Tibial nerve (tissue), 4 donors: ENCODE data around the gene BAG1.

Experiments used
- CTCF ChIP-seq, 5 experiments: fragments of 200-600 bp in 3 of 5; fragments of 450-650 bp in 2 of 5; sonication (generic) in 3 of 5; IDR thresholded peaks; one replicate each; pipeline ENCODE4 v1.5.1; 2016 to 2019; ENCODE audit warnings: antibody characterized with exemption in 5 of 5, mild to moderate bottlenecking in 3 of 5, moderate library complexity in 2 of 5
- EP300 ChIP-seq, 2 donors: sonication (generic); formaldehyde crosslinking; IDR thresholded peaks; one replicate each; pipeline ENCODE4 v1.6.1; 2017; ENCODE audit warnings: antibody characterized with exemption in 2 of 2, mild to moderate bottlenecking in 1 of 2
- POLR2A ChIP-seq, 2 donors: fragments of 450-650 bp; IDR thresholded peaks; one replicate each; pipeline ENCODE4 v1.6.1; 2017; ENCODE audit warnings: antibody characterized with exemption in 2 of 2, mild to moderate bottlenecking in 2 of 2, moderate library complexity in 2 of 2

DNA sequence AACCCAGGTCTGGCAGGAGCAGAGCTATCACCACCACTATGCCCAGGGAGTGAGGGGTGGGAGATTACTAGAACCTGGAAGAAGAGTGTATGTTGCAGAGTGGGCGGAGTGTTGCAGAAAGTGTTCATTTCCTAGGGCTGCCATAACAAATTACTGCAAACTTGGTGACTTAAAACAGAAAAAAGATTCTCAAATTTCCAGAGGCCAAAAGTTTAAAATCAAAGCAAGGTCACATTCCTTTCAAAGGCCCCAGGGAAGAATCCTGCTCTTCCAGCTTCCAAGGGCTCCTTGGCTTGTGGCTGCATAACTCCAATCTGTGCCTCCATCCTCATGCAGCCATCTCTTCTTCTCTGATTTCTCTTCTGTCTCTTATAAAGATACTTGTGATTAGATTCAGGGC, 55.1 kb downstream of the BAG1 start:
- TF ChIP-seq CTCF (IDR thresholded peaks at IDR 0.05) (no peak), POLR2A (IDR thresholded peaks at IDR 0.05) (no peak), EP300 (IDR thresholded peaks at IDR 0.05) (no peak)
